22Rv1 (cell line): ENCODE data around the gene SESN3.

Source experiments
- ZFX ChIP-seq: fragments of 450-650 bp; IDR thresholded peaks from 2 replicates; pipeline ENCODE4 v1.6.1; 2017; ENCODE audit warnings: antibody characterized with exemption, borderline replicate concordance
- TF ChIP-seq, protein P1 (sequence below): fragments of 450-650 bp; IDR thresholded peaks from 2 replicates; pipeline ENCODE4 v1.5.1; 2017; ENCODE audit warnings: mild to moderate bottlenecking

DNA sequence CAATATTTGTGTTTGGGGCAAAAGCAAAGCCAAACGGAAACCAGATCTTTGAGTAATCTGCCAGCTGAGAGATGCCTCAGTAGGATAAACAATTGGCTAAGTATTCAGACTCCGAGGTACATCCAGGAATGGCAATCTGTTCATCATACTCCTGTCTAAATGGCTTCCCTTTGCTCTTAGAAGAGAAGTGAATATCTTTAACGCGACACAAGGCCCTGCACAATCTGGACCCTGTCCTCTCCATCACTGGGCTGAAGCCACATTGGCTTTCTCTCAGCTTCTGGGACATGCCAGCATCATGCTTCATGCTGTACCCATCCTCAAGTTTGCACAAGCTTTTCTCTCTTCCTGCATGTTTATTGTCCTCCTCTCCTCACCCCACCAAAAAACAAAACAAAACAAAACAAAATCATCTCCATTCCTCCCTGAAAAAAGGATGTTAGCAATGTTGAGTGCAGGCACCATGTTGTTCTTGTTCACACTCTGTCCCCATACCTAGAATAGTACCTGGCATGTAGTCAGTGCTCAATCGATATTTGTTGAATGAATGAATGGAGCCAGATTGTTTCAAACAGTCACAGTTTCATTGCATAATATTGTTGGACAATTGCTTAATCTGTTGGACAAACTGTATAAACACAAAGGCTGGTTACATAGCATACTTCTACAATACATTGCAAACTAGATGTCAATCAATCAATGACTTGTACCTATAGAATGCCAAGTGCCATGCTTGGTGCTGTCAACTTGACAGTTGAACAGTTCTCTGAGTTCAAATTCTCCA, 38.2 kb upstream of the SESN3 start:
- TF ChIP-seq, protein P1, sequence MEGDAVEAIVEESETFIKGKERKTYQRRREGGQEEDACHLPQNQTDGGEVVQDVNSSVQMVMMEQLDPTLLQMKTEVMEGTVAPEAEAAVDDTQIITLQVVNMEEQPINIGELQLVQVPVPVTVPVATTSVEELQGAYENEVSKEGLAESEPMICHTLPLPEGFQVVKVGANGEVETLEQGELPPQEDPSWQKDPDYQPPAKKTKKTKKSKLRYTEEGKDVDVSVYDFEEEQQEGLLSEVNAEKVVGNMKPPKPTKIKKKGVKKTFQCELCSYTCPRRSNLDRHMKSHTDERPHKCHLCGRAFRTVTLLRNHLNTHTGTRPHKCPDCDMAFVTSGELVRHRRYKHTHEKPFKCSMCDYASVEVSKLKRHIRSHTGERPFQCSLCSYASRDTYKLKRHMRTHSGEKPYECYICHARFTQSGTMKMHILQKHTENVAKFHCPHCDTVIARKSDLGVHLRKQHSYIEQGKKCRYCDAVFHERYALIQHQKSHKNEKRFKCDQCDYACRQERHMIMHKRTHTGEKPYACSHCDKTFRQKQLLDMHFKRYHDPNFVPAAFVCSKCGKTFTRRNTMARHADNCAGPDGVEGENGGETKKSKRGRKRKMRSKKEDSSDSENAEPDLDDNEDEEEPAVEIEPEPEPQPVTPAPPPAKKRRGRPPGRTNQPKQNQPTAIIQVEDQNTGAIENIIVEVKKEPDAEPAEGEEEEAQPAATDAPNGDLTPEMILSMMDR: no peak
- TF ChIP-seq ZFX: no peak
